Mucosa of gallbladder (tissue), 1 donor: ENCODE results near the gene SDSL. TPM values are rescaled to one million over a fixed set of nuclear protein-coding genes. Genes with fewer than 3 reads are reported as not detected.

ENCODE experiments used
- DNase-seq: peaks from one replicate; pipeline ENCODE4 v3.0.0-alpha.2; 2020; ENCODE audit warnings: low spot score
- total RNA-seq: library from RNA; stranded (reverse); gene quantifications from one replicate; pipeline ENCODE4 v1.2.1, GENCODE V29; 2021
- donor health status: DM: no; HTN: no; CAD: no.

Gene SDSL
- total RNA-seq, 1 donor from 2014 or later: 23.2 TPM

DNA sequence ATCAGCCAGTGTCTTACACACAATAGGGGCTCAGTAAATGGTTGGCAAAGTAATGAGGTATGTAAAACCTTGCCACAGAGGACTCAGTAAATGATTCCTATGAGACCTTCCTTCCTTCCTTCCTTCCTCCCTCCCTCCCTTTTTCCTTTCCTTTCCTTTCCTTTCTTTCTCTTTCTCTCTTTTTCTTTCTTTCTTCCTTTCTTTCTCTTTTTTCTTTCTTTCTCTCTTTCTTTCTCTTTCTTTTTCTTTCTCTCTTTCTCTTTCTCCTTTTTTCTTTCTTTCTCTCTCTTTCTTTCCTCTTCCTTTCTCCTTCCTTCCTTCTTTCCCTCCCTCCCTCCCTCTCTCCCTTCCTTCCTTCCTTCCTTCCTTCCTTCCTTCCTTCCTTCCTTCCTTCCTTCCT lies 26.0 kb upstream of the SDSL start:
- DNase-seq: no peak

DNA sequence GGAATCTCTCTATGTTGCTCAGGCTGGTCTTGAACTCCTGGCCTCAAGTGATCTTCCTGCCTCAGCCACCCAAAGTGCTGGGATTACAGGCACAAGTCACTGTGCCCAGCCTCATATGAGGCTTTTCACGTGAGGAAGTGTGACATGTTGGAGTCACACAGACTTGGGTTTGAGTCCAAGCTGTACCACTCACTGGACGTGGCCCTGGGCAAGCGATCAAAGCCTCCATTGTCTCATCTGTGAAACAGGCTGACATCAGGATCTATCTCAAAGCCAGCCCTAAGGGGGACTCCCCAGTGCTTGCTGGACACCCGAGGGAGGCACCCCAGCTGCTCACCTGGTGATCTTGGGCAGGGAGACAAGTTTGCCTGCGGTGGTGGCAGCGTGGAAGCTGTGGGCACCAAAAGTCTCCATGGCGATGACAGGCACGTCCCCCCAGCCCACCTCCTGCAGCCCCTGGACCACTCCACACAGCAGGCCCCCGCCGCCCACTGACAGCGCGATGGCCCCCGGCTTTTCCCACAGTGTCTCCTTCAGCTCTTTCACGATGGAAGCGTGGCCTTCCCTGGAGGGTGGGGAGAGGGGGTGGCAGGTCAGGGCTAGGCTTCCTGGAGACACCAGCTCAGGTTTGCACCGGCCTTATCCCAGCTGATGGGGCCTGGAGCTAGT lies 25.2 kb upstream of the SDSL start:
- DNase-seq: no peak

DNA sequence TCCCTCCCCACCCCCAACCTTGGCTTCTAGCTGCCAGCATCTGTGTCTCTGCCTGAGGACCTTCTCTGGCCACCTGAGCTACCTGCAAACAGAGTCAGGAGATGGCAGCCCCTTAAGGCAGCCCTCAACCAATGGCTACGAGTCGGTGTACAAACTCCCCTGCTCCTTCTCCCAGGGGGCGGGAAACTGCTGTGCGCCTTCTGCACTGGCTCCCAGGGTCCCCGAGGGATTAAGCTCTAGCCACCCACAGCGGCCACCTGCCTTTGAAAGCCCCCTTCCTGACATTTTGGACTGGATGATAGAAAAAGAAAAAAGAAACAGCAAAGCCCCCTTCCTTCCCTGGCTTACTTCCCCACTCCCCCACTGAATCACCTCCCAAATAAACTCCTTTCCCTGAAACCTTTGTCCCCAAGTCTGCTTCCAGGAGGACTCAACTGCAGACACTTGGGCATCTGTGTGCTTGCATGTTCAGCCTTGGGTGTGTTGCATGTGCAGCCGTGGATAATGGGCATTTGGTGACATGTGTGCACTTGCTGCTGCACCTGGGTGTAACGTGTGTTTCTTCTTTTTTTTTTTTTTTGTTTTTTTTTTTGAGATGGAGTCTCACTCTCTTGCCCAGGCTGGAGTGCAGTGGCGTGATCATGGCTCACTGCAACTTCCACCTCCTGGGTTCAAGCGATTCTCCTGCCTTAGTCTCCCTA lies 24.5 kb upstream of the SDSL start:
- no peak for DNase-seq

DNA sequence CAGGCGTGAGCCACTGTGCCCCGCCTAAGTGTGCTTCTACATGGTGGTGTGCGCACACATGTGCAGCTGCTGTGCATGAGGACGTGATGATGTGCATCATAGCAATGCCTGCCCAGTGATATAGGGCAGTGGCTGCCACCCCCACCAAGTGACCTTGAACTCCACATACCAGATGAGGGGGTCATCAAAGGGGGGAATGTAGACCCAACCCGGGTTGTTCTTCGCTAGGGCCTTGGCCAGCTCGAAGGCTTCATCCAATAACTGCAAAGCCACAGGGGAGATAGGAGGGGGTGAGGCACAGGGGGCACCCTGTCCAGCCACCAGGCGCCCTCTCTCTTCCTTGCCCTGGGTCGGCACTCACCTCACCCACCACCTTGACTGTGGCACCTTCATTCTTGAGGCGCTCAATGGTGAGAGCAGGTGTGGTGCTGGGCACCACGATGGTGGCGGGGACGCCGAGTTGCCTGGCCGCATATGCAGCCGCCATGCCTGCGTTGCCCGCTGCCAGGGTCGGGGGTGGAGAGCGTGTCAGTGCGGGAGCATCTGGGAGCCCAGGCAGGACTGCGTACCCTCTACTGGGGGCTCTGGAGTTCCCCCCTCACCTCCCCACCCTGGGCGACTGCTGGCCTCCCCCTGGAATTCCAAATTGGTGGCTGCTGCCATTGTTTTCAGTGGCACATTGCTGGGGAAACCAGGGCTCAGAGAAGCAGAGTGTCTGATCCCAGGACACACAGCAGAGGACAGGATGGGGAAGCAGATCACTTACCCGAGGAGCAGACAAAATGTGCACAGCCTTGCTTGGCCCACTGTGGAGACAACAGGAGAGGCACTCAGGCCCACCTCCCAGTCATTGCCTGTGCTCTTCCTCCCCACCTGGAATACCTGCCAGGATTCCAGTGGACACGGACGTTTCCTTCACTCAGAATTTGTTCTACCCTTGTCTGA lies 23.6 kb upstream of the SDSL start:
- no peak for DNase-seq

DNA sequence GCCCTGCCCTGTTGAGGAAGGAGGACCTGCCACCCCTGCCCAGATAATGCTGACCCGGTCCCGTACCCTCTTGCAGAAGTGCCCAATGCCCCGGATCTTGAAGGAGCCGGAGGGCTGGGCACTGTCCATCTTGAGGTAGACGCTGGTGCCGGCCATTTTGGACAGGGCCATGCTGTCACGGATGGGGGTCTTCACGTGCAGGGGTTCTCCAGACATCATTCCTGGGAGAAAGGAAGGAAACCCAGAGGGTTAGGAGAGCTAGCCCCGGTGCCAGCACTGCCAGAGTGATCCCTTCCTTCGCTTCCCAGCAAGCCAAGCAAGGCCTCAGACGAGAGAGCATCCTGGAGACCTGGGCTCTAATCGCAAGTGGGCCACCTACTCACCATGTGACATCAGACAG lies 22.7 kb upstream of the SDSL start:
- DNase-seq: no peak

DNA sequence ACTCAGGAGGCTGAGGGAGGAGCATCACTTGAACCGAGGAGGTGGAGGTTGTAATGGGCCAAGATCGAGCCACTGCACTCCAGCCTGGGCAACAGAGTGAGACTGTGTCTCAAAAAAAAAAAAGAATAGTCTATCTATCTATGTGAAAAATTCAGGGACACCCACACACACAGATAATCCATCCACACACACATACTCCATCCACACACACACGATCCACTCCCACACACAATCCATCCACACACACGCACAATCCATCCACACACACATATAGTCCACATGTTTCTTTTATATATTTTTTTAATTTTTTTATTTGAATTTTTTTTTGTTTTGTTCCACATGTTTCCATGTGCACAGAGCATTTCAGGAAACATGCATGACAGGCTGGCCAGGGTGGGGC lies 21.8 kb upstream of the SDSL start:
- no peak for DNase-seq

DNA sequence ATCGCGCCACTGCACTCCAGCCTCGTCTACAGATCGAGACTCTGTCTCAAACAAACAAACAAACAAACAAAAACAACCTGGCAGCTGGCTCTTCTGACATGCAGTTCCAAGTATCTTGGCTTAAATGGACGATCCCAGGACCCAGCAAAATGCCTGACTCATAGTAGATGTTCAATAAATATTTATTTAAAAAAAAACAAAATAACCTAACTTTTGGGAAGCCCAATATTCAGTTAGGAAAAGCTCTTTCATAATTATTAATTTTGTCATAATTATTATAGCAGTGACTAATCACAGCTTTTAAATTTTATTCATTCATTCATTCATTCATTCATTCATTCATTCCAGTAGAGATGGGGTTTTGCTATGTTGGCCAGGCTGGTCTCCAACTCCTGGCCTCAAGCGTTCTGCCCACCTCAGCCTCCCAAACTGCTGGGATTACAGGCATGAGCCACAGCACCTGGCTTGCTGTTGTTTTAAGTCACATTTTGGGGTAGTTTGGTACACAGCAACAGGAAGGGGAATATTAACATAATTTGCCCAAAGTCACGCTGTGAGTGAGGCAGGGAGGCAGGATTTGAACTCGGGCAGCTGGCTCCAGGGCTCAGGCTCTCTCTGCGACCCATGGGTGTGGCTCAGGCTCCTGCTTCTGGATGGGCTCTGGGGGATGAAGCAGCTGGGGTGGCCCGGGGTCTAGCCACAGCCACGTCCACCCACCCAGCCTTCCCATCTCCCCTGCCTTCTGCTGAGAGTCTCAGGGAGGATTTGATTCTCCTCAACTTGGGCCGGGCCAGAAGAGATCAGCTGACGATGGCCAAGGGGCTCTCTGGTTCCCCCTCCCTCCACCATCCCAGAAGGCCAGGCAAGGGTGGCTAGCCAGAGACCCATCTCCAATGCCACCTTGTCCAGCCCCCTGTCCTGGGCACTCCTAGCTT lies 20.8 kb upstream of the SDSL start:
- no peak for DNase-seq

DNA sequence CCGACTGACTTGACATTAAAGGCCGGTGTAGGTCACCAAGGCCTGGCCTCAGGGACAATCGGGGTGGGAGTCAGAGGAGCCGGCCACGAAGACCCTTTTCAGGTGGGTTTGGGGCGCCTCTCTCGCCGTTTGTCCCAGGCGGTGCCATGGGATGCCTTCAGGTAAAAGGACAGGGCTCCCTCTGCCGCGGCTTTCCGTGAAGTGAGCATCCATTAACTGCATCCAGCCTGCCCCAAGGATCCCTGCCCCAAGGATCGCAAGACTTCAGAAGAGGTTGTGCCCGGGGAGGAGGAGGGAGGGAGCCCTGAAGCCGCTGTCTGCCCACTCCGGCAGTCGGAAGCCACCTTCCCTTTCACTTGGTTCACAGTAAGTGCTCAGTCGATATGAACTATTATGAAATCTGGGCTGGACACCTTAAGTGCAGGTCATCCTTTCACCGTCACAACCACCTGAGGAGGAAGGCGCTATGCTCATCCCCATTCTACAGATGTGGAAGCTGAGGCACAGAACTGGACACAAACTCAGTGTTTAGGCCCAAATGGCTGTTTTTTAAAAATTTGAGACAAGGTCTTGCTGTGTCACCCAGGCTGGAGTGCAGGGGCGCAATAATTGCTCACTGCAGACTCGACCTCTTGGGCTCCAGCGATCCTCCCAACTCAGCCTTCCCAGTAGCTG lies 19.5 kb upstream of the SDSL start:
- DNase-seq: no peak

DNA sequence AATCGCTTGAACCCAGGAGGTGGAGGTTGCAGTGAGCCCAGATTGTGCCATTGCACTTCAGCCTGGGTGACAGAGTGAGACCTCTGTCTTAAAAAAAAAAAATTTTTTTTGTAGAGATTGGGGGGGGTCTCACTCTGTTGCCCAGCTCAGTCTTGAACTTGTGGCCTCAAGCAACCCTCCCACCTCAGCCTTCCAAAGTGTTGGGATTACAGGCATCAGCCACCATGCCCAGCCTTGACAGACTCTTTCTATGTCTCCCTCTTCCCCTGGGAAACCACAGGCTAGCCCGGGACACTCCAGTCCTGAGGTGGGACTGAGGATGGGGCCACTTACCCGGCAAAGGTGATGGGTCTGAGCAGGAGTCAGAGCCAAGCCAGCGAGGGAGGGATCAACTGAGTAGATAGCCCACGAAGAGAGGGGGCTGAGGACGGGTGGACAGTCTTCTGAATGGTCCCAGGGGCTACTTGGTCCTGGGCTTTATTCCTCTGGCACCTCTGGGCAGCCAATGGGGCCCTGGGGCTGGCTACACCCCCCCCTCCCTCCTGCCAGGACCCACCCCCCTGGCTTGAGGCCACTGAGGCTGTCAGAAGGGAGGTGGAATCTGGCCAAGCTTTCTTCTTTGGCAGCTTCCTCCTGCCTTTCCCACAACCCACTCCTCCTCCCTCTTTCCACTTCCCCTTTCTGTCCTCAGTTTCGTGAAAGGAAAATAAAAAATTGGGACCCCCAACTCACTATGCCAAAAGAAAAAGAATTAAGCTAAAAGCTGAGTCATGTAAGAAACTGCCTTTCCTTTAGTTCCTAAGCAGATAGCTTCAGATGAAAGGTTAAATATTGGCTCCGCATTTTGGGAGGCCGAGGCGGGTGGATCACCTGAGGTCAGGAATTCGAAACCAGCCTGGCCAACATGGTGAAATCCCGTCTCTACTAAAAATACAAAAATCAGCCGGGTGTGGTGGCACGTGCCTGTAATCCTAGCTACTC lies 18.5 kb upstream of the SDSL start, which contains the start of gene SDS:
Gene SDS, minus strand, starts transcription at position 453 of the 981 bp plus-strand sequence. CDS start 4,179 bp downstream, outside the sequence.
- DNase-seq: peak; percentile 51

DNA sequence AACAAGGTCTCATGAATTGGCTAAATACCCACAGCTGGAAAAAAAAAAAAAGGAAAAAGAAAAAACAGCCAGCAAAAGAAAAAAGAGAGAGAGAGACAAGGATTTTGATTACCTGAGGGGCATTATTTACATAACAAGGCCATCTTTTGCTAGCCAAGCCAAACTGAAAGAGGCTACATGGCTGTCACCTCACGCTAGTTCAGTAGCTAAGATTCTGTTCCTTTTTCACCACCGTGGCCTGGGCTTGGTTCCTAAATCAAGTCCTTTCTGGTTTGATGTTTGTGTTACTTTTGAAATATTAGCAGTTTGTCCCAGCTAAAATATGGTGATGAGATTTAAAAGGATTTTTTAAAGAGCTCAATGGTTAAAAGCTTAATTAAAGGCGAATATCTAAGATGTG lies 16.5 kb upstream of the SDSL start:
- DNase-seq: no peak

DNA sequence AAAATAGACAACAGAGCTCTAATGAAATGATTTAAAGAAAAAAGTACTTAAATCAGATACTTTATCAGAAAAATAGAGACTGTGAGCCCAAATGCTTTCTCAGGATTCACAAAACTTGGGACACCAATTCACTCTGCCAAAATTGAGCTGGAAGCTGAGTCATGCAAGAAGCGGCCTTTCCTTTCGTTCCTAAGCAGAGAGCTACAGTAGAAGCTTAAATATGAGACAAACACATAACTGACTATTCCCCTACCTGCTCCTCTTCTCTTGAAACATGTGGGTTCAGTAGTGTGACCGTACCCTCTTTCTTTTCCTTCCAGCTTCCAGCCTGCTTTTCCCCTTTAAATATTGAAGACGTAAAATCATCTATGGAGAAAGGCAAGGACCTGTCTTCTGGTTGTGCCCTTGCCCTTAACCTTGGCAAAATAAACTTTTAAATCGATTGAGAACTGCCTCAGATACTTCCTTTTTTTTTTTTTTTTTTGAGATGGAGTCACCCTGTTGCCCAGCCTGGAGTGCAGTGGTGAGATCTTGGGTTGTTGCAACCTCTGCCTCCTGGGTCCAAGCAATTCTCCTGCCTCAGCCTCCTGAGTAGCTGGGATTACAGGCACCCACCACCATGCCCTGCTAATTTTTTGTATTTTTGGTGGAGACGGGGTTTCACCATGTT lies 14.1 kb upstream of the SDSL start:
- DNase-seq: no peak

DNA sequence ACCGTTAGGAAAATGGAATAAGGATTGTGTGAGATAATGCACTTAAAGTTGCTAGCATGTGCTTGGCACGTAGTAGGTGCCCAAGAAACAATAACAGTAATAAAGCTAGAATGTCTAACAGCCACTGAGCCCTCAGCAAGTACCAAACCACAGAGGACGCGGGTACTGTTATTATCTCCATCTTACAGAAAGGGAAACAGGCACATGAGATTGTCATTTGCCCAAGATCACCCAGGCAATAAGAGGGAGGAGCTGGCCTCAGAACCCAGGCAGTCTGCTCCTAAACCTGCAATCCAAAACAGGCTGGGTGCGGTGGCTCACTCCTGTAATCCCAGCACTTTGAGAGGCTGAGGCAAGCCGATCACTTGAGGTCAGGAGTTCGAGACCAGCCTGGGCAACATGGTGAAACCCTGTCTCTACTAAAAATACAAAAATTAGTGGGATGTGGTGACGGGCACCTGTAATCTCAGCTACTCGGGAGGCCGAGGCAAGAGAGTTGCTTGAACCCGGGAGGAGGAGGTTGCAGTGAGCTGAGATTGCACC lies 13.4 kb upstream of the SDSL start:
- DNase-seq: no peak

DNA sequence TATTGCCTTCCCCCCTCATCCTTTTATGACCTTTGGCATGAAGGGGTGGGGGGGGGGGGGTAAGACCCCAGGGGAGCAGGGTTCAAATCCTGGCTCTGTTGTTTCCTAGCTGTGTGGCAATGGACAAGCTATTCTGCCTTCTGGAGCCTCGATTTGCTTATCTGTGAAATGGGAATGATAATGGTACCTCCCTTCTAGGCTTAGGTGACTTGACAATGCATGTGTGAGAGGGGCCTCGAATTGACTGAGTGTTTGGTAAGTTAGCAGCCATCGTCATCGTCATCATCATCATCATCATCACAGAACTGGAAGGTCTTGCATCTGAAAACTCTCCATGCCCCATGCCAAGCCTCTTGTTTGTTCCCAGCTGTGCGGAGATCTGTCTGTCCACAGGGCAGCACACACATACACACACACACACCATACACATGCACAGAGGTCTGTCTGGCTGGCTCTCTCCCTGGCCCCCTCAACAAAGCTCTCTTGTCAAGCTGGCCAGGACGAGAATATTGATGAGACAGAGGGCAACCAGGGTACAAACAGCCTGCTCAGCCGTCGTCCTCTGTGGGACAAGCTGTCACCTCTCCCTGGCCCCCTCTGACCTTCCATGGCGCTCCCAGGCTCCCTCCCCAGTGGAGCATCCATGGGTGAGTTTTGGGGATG lies 12.6 kb upstream of the SDSL start:
- no peak for DNase-seq

DNA sequence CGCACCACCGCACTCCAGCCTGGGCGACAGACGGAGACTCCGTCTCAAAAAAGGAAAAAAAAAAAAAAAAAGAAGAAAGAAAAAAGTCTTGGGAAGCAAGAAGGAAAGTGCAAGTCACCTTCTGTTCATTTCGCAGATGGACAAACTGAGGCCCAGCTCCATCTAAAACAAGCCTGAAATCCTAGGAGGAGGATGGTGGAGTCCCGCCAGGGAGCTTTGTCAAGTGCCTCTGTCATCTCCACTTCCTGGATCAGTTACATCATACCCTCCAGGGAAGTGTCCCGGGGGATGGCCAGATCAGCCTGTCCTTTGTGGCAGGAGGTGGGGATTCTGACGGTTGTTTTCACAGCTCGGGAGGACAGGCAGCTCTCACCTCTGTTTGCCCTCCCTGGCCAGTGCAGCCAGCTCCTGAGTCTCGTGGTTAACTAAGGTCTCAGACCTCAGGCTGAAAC lies 8.7 kb upstream of the SDSL start:
- no peak for DNase-seq

DNA sequence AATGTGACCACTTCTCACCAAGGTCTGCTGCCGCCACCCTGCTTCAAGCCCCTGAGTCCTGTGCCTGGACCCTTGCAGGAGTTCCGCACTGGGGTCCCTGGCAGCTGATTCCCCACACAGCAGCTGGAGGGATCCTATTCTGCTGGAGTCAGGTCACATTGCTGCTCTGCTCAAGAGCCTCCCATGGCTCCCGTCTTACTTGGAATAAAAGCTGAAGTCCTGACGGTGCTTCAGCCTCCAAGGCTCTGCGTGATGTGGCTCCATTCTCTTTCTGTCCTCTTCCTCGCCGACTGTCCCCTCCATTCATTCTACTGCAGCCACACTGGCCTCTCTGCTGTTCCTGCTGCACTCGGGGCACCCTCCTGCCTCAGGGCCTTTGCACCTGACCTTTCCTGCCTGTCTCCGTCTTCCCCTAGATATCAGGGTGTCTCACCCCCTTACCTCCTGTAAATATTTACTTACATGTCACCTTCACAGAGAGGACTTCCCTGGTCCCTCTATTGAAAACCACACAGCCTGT lies 7.6 kb upstream of the SDSL start:
- DNase-seq: no peak

DNA sequence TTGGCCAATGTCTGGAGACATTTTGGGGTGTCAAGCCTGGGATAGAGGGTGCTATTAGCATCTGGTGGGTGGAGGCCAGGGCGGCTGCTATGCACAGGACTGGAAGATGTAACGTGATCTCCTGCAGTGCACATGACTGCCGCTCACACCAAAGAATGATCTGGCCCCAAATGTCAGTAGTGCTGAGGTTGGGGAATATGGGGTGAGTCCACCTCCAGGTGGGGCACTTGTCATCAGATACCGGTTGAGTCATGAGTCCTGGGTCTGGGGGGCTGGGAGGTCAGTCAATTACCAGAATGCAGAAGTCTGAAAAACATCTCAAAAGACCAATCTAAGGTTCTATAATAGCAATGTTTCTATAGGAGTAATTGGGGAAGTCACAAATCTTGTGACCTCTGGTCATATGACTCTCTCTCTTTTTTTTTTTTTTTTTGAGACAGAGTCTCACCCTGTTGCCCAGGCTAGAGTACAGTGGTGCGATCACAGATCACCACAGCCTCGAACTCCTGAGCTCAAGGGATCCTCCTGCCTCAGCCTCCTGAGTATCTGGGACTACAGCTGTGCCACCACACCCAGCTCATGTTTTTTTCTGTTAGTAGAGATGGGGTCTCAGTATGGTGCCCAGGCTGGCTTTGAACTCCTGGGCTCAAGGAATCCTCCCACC lies 6.0 kb upstream of the SDSL start:
- DNase-seq: no peak

DNA sequence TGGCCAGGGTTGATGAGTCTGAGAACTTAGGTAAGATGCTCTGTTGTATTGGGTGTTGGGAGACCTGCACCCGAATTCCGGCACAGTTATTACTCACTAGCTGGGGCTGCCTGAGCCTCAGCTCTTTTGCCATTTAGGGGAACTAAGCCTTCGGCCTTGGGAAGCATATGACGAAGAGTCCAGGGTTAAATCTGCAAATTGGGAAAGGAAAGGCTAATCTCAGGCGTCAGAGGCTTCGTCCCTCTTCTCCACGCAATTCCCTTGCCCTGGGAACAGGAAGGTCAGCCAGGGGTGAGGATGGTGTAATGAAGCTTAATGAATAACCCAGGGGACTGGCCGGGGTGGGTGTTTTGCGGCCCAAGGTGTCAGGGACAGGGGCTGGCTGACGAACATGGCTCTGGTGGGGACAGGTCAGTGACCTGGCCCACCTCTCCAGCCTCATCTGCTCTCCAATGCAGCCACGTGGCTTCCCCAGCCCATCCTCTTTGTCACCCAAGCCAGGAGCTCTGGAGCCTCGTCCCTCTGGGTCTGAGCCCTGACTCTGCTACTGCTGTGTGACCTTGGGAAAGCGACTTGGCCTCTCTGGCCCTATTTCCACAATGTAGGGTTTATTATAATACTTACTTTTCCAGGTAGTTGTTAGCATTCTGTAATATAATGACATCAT lies 3.8 kb upstream of the SDSL start:
- DNase-seq: no peak
